NCI-H1417 (cell line): ENCODE data around the gene LSR.
"Not testable (repeated sequence)": the region's sequence is repeated elsewhere in the genome, so short reads cannot be mapped to it uniquely, and the experiment has no call there.

Source experiments
- DNase-seq, 3 experiments: peaks; one replicate each; lab custom pipeline; 2025; lab: John Stamatoyannopoulos, UW

LSR gene

GRCh38 chr19:35217649-35217990 lies 31.2 kb upstream of the LSR start:
- DNase-seq, result no peak

DNA sequence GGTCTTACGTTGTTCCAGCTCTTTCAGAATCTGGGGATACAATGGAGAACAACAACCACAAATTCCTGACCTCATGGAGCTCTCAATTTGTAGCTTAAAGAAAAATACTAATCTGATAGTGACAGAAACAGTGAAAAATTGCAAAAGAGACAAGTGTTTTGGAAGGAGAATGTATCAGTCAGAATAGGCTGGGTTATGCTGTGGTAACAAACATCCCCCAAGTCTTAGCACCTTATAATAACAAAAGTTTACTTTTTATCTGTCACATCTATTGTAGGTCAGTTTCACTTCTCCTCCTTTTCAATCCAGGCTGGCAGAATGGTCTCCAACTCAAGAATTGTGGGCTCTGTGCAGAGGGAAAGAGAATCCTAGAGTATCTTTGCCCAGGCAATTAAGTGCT lies 29.8 kb upstream of the LSR start:
- no peak for DNase-seq

DNA sequence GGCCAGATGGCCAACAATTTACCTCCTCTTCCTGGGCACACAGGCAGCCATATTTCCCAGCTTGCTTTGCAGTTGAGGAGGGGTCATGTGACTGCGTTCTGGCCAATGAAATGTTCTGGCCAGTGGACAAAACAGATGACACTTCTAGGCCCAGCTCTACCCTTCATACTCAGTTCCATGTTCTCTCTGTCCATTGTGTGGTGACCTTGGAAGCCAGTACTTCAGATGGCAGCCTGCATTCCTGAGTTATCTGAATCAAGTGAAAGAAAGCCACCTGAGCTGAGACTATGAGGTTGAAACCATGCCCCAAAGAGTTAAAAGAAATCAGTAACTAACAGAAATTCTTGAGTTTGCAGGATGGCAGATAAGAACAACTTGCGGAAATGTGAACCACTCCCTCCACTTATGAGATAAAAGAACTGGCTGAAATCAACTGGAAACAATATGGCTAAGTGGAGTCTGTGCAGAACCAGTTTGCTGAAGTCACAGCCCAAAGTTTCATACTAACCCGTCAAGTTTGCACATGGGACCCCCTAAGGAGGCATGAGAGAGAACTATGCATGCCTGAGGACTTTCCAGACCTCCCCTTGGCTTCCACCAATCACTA lies 28.4 kb upstream of the LSR start:
- no peak for DNase-seq

GRCh38 chr19:35220973-35221590 lies 27.7 kb upstream of the LSR start:
- DNase-seq, result not testable (repeated sequence)

DNA sequence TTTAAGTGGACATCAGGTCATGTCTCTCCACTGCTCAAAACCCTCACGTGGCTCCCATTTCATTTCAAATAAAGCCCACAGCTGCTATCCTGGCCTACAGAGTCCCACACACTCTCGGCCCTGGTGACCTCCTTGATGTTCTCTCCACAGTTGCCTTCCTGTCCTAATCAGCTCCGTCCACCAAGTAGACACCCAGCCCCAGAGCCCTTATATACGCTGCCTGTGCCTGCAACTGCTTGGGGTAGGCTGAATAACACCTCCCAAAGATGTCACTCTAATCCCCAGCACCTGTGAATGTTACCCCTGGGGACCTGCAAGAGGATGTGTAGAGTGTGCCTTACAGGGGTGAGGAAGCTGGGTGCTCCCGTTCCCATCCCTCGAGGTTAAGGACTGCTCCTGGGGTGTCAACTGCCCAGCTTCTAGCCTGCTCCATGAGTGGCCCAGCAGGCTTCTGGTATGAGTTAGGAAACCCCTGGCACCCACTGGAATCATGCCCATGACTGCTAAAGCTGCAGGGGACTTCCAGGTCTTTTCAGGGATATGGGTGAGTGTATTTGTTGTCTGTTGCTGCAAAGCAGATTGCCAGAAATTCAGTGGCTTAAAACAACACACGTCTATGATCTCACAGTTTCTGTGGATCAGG lies 26.3 kb upstream of the LSR start:
- no peak for DNase-seq

DNA sequence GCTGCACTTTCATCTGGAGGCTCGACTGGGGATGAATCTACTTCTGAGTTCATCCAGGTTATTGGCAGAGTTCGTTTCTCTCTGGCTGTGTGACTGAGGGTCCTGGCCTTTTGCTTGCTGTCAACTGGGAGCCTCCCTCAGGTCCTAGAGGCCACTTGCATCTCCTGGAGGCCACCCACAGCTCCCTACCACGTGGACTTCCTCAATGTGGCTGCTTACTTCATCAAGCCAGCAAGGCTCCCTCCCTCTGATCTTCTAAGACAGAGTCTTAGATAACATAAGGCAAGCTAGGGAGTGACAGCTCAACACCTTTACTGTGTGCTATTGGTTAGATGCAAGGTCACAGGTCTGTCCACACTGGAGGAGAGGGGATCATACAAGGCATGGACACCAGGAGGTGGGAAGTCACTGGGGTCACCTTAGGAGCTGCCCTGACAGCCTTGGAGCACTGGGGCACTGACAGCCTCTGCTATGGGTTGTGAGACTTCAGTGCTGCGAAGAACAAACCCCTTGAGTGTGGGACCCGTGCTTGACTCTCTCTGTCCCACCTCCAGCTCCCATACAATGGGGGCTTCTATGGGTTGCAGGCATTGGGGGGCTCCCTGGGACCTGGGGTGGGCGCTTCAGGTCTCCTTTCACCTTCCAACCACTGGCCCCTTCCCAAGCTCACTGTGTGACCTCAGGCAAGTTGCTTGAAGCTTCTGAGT lies 25.6 kb upstream of the LSR start:
- no peak for DNase-seq

DNA sequence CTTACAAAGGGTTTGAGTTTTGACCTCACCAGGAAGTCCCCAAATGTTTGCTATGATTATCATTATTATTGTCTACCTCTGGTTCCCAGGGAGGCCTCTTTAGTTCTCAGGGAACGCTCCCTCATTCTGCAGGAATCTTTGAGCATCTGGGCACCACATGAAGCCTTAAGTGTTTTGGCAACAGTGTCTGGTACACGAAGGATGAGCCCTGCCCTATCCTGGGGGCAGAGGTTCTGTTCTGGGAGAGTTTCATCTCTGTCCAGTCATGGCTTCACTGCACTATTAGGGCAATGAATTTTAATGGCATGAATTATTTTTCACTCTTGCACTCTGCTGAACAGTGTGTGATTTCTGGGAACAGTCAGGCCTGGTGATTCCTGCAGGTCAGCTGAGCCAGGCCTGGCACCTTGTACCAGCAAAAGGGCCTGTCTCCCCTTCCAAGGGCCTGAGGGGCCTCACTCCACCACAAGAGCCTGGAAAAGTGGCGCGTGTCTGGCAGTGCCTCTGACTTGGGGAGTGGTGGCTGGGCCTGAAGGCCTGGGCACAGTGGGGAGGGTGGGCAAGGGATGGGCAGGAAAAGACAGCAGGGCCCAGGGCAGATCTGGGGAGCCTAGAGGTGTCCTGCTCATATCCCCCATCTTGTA lies 24.8 kb upstream of the LSR start:
- no peak for DNase-seq

DNA sequence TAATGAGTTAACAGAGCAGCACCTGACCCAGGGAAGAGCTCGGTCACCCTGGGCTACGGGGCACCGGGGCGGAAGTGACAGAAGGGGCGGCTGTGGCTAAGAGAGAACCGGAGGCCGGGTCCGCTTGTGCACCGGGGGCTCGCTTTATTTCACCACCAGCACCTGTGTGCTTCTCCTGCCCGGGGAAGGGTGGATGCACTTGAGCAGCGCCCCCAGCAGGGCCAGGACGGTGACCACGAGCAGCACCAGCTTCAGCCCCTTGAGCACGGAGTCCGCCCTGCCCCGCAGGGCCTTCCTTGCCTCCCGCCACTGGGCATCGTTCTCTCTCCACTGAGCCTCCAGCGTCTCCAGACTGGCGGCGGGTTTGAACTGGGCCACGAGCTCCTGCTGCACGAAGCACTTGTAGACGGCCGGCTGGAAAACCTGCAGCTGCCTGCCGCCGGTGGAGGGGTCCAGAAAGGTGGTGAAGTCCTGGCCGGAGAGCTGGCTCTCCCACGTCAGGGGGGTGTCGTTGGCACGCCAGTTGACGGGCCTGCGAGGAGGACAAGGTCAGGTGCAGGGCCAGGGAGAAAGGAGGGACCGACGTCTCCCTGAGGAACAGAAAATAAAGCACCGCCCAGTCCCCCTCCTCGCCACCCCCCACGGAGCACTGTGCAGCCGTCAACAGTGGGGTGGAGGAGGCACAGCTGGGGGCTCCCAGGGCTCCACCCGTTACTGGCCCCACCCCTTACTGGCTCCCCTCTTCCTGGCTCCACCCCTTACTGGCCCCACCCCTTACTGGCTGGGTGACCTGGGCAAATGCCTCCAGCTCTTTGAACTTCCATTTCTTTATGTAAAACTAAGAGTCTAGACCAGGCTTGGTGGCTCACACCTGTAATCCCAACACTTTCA lies 23.9 kb upstream of the LSR start:
- DNase-seq, result peak in 2 of 3 experiments; percentile 29 to 57

DNA sequence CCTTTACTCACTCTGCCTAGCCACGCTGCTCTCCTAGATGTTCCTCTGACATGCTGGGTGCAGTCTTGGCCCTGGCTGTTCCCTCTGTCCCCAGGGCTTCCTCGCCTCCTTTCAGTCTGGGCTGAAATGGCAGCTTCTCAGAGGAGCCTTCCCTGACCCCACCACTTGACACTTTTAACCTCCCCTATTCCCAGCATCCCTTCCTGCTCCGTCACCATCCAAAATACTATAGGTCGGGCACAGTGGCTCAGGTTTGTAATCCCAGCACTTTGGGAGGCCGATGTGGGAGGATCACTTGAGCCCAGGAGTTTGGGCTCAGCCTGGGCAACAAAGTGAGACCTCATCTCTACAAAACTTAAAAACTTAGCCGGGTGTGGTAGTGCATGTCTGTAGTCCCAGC lies 22.9 kb upstream of the LSR start:
- no peak for DNase-seq

DNA sequence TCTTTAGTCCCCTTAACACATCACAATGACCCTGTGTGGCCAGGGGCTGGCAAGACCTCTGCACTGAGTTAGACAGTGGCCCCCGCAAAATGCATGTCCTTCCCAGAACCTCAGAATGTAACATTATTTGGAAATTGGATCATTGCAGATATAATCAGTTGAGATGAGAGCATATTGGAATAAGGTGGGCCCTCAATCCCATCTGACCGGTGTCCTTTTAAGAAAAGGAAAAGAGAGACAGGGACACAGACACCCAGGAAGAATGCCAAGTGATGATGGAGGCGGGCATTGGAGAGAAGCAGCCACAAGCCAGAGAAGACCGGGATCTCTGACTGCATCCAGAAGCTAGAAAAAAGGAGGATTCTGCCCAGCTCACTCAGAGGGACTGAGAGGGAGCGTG lies 22.1 kb upstream of the LSR start:
- DNase-seq, result no peak

- no peak for DNase-seq
These were observed 20.4 kb upstream of the LSR start, which contains the start of gene FAM187B for GRCh38 chr19:35228177-35228930. FAM187B (minus strand) TSS chr19:35228739; CDS start chr19:35228680, 59 bp downstream.

GRCh38 chr19:35229601-35230000 lies 19.2 kb upstream of the LSR start:
- DNase-seq, result no peak

GRCh38 chr19:35231956-35232645 lies 16.7 kb upstream of the LSR start:
- no peak for DNase-seq

DNA sequence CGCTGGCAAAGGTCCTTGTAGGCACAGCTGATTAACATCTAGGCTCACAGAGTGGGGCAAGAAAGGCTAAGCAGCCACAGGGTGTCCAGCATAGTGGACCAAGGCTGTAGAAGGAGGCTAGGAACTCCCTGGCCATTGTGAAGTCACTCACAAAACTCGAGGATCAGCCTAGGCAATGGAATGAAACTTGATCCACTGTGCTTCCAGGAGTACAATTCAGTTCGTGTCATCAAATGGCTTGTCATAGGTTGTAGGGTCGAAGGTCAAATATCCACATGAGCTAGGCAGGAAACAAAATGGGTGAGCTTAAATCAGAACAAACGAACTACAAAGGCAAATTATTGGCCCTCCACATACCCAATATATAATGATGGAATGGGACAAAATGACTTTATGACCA lies 15.9 kb upstream of the LSR start:
- DNase-seq, result no peak

GRCh38 chr19:35236638-35237400 lies 12.0 kb upstream of the LSR start:
- DNase-seq, result peak in 1 of 3 experiments; percentile 4

GRCh38 chr19:35239597-35239996 lies 9.2 kb upstream of the LSR start:
- not testable (repeated sequence) for DNase-seq

DNA sequence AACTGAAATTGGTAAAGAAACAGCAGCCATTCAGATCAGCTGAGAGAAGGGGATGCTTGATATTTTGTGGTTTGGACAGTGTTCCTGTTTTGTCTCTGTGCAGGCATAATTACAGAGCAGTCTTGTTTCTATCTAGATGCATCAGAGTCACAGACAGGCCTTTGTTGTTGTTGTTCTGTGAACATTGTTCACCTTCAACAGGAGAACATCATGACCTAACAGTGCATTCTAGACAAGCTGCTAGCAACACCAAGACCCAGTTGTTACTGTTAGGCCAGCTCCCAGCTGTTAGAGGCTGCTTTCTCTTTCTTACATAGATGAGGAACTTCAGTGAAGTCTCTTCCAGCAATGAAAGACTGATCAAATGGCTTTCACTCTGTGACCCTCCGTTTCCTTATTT lies 8.5 kb upstream of the LSR start:
- DNase-seq, result no peak

DNA sequence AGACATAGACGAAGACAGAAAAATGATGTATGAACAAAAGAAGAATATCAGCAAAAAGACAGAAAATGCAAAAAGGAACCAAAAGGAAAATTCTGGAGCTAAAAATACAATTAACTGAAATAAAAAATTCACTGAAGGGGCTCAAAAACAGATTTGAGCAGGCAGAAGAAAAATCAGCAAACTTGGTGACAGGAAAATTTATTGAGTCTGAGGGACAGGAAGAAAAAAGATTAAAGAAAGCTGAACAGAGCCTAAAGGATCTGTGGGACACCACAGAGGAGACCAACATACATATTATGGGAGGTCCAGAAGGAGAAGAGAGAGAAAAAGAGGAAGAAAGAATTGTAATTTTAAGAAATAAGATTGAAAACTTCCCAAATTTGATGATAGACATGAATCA lies 7.4 kb upstream of the LSR start:
- DNase-seq, result no peak

DNA sequence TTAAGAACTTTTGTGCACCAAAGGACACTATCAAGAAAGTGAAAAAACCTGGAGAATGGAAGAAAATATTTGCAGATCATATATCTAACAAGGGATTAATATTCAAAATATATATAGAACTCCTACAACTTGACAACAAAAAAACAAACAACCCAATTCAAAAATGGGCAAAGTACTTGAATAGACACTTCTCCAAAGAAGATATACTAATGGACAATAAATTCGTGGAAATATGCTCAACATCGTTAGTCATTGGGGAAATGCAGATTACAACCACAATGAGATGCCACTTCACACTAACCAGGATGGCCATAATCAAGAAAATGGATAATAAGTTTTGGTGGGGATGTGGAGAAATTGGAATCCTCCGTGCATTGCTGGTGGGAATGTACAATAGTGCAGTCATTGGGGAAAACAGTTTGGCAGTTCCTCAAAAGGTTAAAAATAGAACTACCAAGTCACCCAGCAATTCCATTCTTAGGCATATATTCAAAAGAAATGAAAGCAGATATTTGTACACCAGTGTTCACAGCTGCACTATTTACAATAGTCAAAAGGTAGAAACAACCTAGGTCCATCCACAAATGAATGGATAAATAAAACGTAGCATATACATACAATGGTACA lies 2.2 kb upstream of the LSR start:
- DNase-seq, result no peak
